Skeletal muscle satellite cell (primary cell): Measurements from ENCODE around the gene BRSK2.

Experiments
- H3K27me3 ChIP-seq: 2 replicates; pipeline ENCODE4 v1.7.0; 2013; ENCODE audit warnings: low read length; ENCODE audit not compliant: control insufficient read depth, insufficient read depth
- H3K36me3 ChIP-seq: 2 replicates; pipeline ENCODE4 v1.7.0; 2013; ENCODE audit warnings: mild to moderate bottlenecking, control low read depth, low read length; ENCODE audit not compliant: insufficient read depth
- H3K4me1 ChIP-seq: 2 replicates; pipeline ENCODE4 v1.7.0; 2013; ENCODE audit warnings: low read length; ENCODE audit not compliant: control insufficient read depth, insufficient read depth
- H3K4me2 ChIP-seq: 2 replicates; pipeline ENCODE4 v1.7.0; 2013; ENCODE audit warnings: mild to moderate bottlenecking, low read length
- H3K4me3 ChIP-seq: 2 replicates; pipeline ENCODE4 v1.7.0; 2013; ENCODE audit warnings: low read length
- H3K9ac ChIP-seq: 2 replicates; pipeline ENCODE4 v1.7.0; 2013; ENCODE audit warnings: mild to moderate bottlenecking, low read depth, low read length, moderate library complexity
- H3K9me3 ChIP-seq: replicated peaks from 2 replicates; pipeline ENCODE4 v1.7.0; 2013; ENCODE audit warnings: mild to moderate bottlenecking, control low read depth, low read length

The BRSK2 gene

GRCh38 chr11:1479678-1480118, 90.0 kb downstream of the BRSK2 start:
- no peak overlapping the region for H3K9ac ChIP-seq
- H3K4me3 ChIP-seq, result no peak overlapping the region
- H3K4me1 ChIP-seq, result no peaks in the 10 kb centered on the region
- H3K9me3 ChIP-seq, result no peaks in the 10 kb centered on the region
- H3K27me3 ChIP-seq, result no peaks in the 10 kb centered on the region
- peaks cover 43% of the 10 kb centered on the region for H3K36me3 ChIP-seq
- no peak overlapping the region for H3K4me2 ChIP-seq

GRCh38 chr11:1480191-1480554, 90.4 kb downstream of the BRSK2 start:
- peaks cover 43% of the 10 kb centered on the region for H3K36me3 ChIP-seq
- no peak overlapping the region for H3K9ac ChIP-seq

GRCh38 chr11:1480555-1481482, 91.1 kb downstream of the BRSK2 start:
- Histone ChIP-seq H3K27me3 (no peaks in the 10 kb centered on the region), H3K4me2 (no peak overlapping the region), H3K36me3 (peaks cover 37% of the 10 kb centered on the region), H3K9me3 (no peaks in the 10 kb centered on the region), H3K4me3 (no peak overlapping the region), H3K4me1 (peaks cover under 1% of the 10 kb centered on the region), H3K9ac (no peak overlapping the region)

More at GRCh38 chr11:1480191-1480554, 90.4 kb downstream of the BRSK2 start:
- Histone ChIP-seq H3K27me3 (no peaks in the 10 kb centered on the region), H3K4me1 (no peaks in the 10 kb centered on the region), H3K4me2 (no peak overlapping the region), H3K4me3 (no peak overlapping the region), H3K9me3 (no peaks in the 10 kb centered on the region)

- Histone ChIP-seq H3K9ac (no peak overlapping the region), H3K4me3 (no peak overlapping the region), H3K9me3 (no peaks in the 10 kb centered on the region), H3K4me2 (no peak overlapping the region), H3K27me3 (no peaks in the 10 kb centered on the region), H3K4me1 (peaks cover 6% of the 10 kb centered on the region), H3K36me3 (peaks cover 32% of the 10 kb centered on the region)
Measured at GRCh38 chr11:1481483-1481825, 91.7 kb downstream of the BRSK2 start.

GRCh38 chr11:1481861-1482441, 92.2 kb downstream of the BRSK2 start:
- H3K9me3 ChIP-seq, result no peaks in the 10 kb centered on the region
- no peak overlapping the region for H3K4me2 ChIP-seq
- no peaks in the 10 kb centered on the region for H3K27me3 ChIP-seq
- H3K9ac ChIP-seq, result no peak overlapping the region
- no peak overlapping the region for H3K4me3 ChIP-seq
- H3K36me3 ChIP-seq, result peaks cover 28% of the 10 kb centered on the region
- peaks cover 8% of the 10 kb centered on the region for H3K4me1 ChIP-seq

GRCh38 chr11:1482581-1483444, 93.1 kb downstream of the BRSK2 start:
- no peak overlapping the region for H3K4me2 ChIP-seq
- peaks cover 19% of the 10 kb centered on the region for H3K36me3 ChIP-seq
- no peak overlapping the region for H3K4me3 ChIP-seq

GRCh38 chr11:1483445-1483961, 93.8 kb downstream of the BRSK2 start:
- peaks cover 15% of the 10 kb centered on the region for H3K36me3 ChIP-seq
- no peaks in the 10 kb centered on the region for H3K9me3 ChIP-seq
- no peaks in the 10 kb centered on the region for H3K27me3 ChIP-seq
- no peak overlapping the region for H3K9ac ChIP-seq
- H3K4me2 ChIP-seq, result no peak overlapping the region
- H3K4me3 ChIP-seq, result no peak overlapping the region
- H3K4me1 ChIP-seq, result peaks cover 12% of the 10 kb centered on the region

More at GRCh38 chr11:1482581-1483444, 93.1 kb downstream of the BRSK2 start:
- no peaks in the 10 kb centered on the region for H3K9me3 ChIP-seq
- H3K4me1 ChIP-seq, result peaks cover 8% of the 10 kb centered on the region
- H3K27me3 ChIP-seq, result no peaks in the 10 kb centered on the region
- no peak overlapping the region for H3K9ac ChIP-seq

- peaks cover 11% of the 10 kb centered on the region for H3K36me3 ChIP-seq
- H3K9ac ChIP-seq, result no peak overlapping the region
- H3K4me3 ChIP-seq, result no peak overlapping the region
Measured at GRCh38 chr11:1484061-1484671, 94.4 kb downstream of the BRSK2 start.

GRCh38 chr11:1484695-1485503, 95.2 kb downstream of the BRSK2 start:
- Histone ChIP-seq H3K36me3 (peaks cover 4% of the 10 kb centered on the region), H3K9me3 (no peaks in the 10 kb centered on the region), H3K9ac (no peak overlapping the region), H3K27me3 (no peaks in the 10 kb centered on the region), H3K4me1 (peaks cover 12% of the 10 kb centered on the region), H3K4me2 (no peak overlapping the region), H3K4me3 (no peak overlapping the region)

More at GRCh38 chr11:1484061-1484671, 94.4 kb downstream of the BRSK2 start:
- Histone ChIP-seq H3K4me1 (peaks cover 12% of the 10 kb centered on the region), H3K4me2 (no peak overlapping the region), H3K27me3 (no peaks in the 10 kb centered on the region), H3K9me3 (no peaks in the 10 kb centered on the region)

GRCh38 chr11:1485504-1485885, 95.8 kb downstream of the BRSK2 start:
- no peak overlapping the region for H3K4me3 ChIP-seq
- H3K4me2 ChIP-seq, result no peak overlapping the region
- H3K36me3 ChIP-seq, result no peaks in the 10 kb centered on the region
- no peak overlapping the region for H3K9ac ChIP-seq
- peaks cover 12% of the 10 kb centered on the region for H3K4me1 ChIP-seq
- H3K27me3 ChIP-seq, result no peaks in the 10 kb centered on the region
- no peaks in the 10 kb centered on the region for H3K9me3 ChIP-seq
